ENCODE data around the gene SETD7. TPM values are rescaled to one million over a fixed set of nuclear protein-coding genes. Genes with fewer than 3 reads are reported as not detected.
"Not testable (repeated sequence)": the region's sequence is repeated elsewhere in the genome, so short reads cannot be mapped to it uniquely, and the experiment has no call there.

Gene SETD7
- total RNA-seq, 6 donors from 2014 or later, result 17.8 to 45.6 (median 34.0) TPM

GRCh38 chr4:139453041-139453370, 103.0 kb downstream of the SETD7 start:
- H3K27me3 ChIP-seq, result no peaks in the 10 kb centered on the region
- H3K4me1 ChIP-seq, result peaks cover 37 to 46% (median 42%) of the 10 kb centered on the region in 4 donors
- ATAC-seq (ENCODE audit: low FRiP score in 2 of 2), result peak; percentile 29 to 57
- H3K36me3 ChIP-seq, result no peaks in the 10 kb centered on the region
- peak overlapping the region; percentile 95 to 99 (median 97) for H3K27ac ChIP-seq
- 3 to 8% methylated on average over 4 to 14 of the region's 15 CpGs for WGBS, 2 donors
- peak in 1 of 2 donors; percentile 67 for DNase-seq
- H3K4me3 ChIP-seq, result peak overlapping the region; percentile 79 to 96 (median 92)
- TF ChIP-seq CTCF (IDR thresholded peaks at IDR 0.05), result peak in 4 of 6 experiments; percentile 24 to 61 (median 28)
- TF ChIP-seq POLR2A (IDR thresholded peaks at IDR 0.05), result no peak
- no peaks in the 10 kb centered on the region for H3K9me3 ChIP-seq

- Histone ChIP-seq H3K4me3 (no peak overlapping the region), H3K27me3 (no peaks in the 10 kb centered on the region), H3K27ac (peak overlapping the region in 2 of 4 donors; percentile 95 to 99), H3K9me3 (no peaks in the 10 kb centered on the region), H3K36me3 (no peaks in the 10 kb centered on the region), H3K4me1 (peaks cover 28 to 36% (median 35%) of the 10 kb centered on the region in 4 donors)
- DNase-seq, result no peak
- no peak for TF ChIP-seq EP300 (IDR thresholded peaks at IDR 0.05)
- TF ChIP-seq CTCF (IDR thresholded peaks at IDR 0.05), result no peak
- TF ChIP-seq POLR2A (IDR thresholded peaks at IDR 0.05), result no peak
- TF ChIP-seq POLR2AphosphoS5 (IDR thresholded peaks at IDR 0.05), result no peak
- WGBS, 2 donors, result 71 to 77% methylated on average over 1 of the region's 1 CpG
- no peak for ATAC-seq (ENCODE audit: low FRiP score in 2 of 2)
These were observed 104.0 kb downstream of the SETD7 start for GRCh38 chr4:139451997-139452396.

GRCh38 chr4:139450586-139450985, 105.4 kb downstream of the SETD7 start:
- no peak for ATAC-seq (ENCODE audit: low FRiP score in 2 of 2)
- H3K4me1 ChIP-seq, result peaks cover 14 to 22% (median 21%) of the 10 kb centered on the region in 4 donors
- 86 to 88% methylated on average over 2 of the region's 2 CpGs for WGBS, 2 donors

GRCh38 chr4:139447078-139447477, 108.9 kb downstream of the SETD7 start:
- not testable (repeated sequence) for H3K36me3 ChIP-seq; H3K4me3 ChIP-seq; H3K27me3 ChIP-seq; H3K9me3 ChIP-seq; H3K27ac ChIP-seq; H3K4me1 ChIP-seq; DNase-seq; ATAC-seq (ENCODE audit: low FRiP score in 2 of 2)
- WGBS, 2 donors, result 89% methylated on average over 4 of the region's 4 CpGs

More at GRCh38 chr4:139450586-139450985, 105.4 kb downstream of the SETD7 start:
- no peaks in the 10 kb centered on the region for H3K36me3 ChIP-seq
- no peak overlapping the region for H3K4me3 ChIP-seq
- no peaks in the 10 kb centered on the region for H3K9me3 ChIP-seq
- TF ChIP-seq POLR2AphosphoS5 (IDR thresholded peaks at IDR 0.05), result no peak
- TF ChIP-seq EP300 (IDR thresholded peaks at IDR 0.05), result no peak
- TF ChIP-seq POLR2A (IDR thresholded peaks at IDR 0.05), result no peak
- TF ChIP-seq CTCF (IDR thresholded peaks at IDR 0.05), result no peak
- no peak overlapping the region for H3K27ac ChIP-seq
- no peaks in the 10 kb centered on the region for H3K27me3 ChIP-seq
- DNase-seq, result no peak

Other genes with a start within 250 kb of the SETD7 start
- 10 to 100 TPM in 2 of 6 donors, 1 to 10 TPM in 4; 8.3 to 19.1 (median 9.4) TPM for gene RAB33B, start 102.1 kb downstream of the SETD7 start, total RNA-seq
- 10 to 100 TPM; 12.6 to 64.0 (median 39.1) TPM for gene MGST2, start 109.6 kb upstream of the SETD7 start, total RNA-seq